ENCODE measurements around the gene MISFA. TPM values are rescaled to one million over a fixed set of nuclear protein-coding genes. Genes with fewer than 3 reads are reported as not detected.

The MISFA gene
- total RNA-seq, 1 experiment from 2014 or later = 3.7 TPM

DNA sequence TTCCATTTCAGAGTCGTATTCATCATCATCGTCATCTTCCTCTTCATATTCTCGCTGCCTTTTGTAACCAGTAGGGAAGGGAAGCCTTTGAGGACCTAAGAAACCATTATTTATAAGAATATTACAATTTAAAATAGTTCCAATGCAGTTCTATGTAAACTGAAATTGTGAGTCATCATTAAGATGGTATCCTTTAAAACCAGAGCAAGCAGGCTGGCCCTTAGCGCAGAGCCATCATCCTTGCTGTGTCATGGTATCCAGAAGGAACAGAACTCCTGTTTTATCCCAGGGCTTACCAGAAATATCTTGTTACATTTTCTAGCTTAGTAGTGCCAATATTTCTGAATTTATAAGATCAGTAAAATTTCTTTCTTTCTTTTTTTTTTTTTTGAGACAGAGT lies 12.8 kb downstream of the MISFA start:
- no peak overlapping the region for H3K23ac ChIP-seq (ENCODE audit: insufficient read length, low read depth, low read length)
- no peaks in the 10 kb centered on the region for H3K27me3 ChIP-seq (ENCODE audit: insufficient read depth, low read length)
- H3K23me2 ChIP-seq (ENCODE audit: insufficient read length, low read depth, low read length, poor library complexity, severe bottlenecking) = no peaks in the 10 kb centered on the region
- no peaks in the 10 kb centered on the region for H3K9me3 Mint-ChIP-seq
- DNase-seq = no peak
- H2BK15ac ChIP-seq (ENCODE audit: low read depth, low read length) = no peak overlapping the region
- no peaks in the 10 kb centered on the region for H4K20me1 ChIP-seq (ENCODE audit: control insufficient read depth, insufficient read depth, insufficient read length)
- no peak overlapping the region for H3K4ac ChIP-seq (ENCODE audit: low read depth, low read length)
- no peak overlapping the region for H3K4me2 ChIP-seq (ENCODE audit: insufficient read depth, insufficient read length, low read length)
- no peak overlapping the region for H2AK5ac ChIP-seq (ENCODE audit: insufficient read length, low read length)
- peaks cover 6 to 40% (median 29%) of the 10 kb centered on the region in 3 experiments; a peak in 6 of 7 replicates for H3K36me3 Mint-ChIP-seq (ENCODE audit: insufficient read depth in 1 of 3, low read depth in 3 of 3)
- H3K18ac ChIP-seq (ENCODE audit: insufficient read length, low read depth, low read length) = no peak overlapping the region
- no peak overlapping the region for H3K9ac ChIP-seq (ENCODE audit: extremely low read depth, insufficient read length, low read length)
- no peak overlapping the region for H2AFZ ChIP-seq (ENCODE audit: low read length)
- no peak overlapping the region for H3K27ac ChIP-seq (ENCODE audit: insufficient read length, low read depth, low read length)
- no peak overlapping the region for H4K5ac ChIP-seq (ENCODE audit: insufficient read length, low read depth, low read length)
- peaks cover 2% of the 10 kb centered on the region in 2 experiments for H3K4me1 Mint-ChIP-seq
- H2BK5ac ChIP-seq (ENCODE audit: insufficient read length, low read length) = no peak overlapping the region
- WGBS (ENCODE audit: extremely low coverage, insufficient read length, low lambda C conversion rate) = no CpG with 5 or more reads among the region's 4 CpGs
- H3K56ac ChIP-seq (ENCODE audit: insufficient read length, low read depth, low read length) = no peak overlapping the region
- H3K4me1 ChIP-seq (ENCODE audit: insufficient read depth, low read length) = no peaks in the 10 kb centered on the region
- no peak overlapping the region for H2BK20ac ChIP-seq (ENCODE audit: low read depth, low read length, poor library complexity, severe bottlenecking)
- H3K27ac Mint-ChIP-seq = no peak overlapping the region
- no peak overlapping the region for H3K14ac ChIP-seq (ENCODE audit: insufficient read depth, low read length)
- no peak for TF ChIP-seq CTCF (conservative IDR thresholded peaks at IDR 0.05)
- H4K8ac ChIP-seq (replicated peaks; ENCODE audit: insufficient read length, low read depth, low read length) = no peak overlapping the region
- H3K79me2 ChIP-seq (ENCODE audit: insufficient read depth, low read length) = no peaks in the 10 kb centered on the region
- H3K79me1 ChIP-seq (ENCODE audit: insufficient read depth, low read depth, low read length, poor library complexity, severe bottlenecking) = no peaks in the 10 kb centered on the region
- H2BK12ac ChIP-seq (ENCODE audit: insufficient read length, low read depth, low read length) = no peak overlapping the region
- H3K4me3 Mint-ChIP-seq = no peak overlapping the region
- no peaks in the 10 kb centered on the region for H3K27me3 Mint-ChIP-seq (ENCODE audit: low read depth)
- H3K9me3 ChIP-seq (ENCODE audit: control insufficient read depth, low read depth, low read length) = no peaks in the 10 kb centered on the region
- no peak overlapping the region for H2BK120ac ChIP-seq (ENCODE audit: low read depth, low read length, poor library complexity, severe bottlenecking)
- no peak overlapping the region for H3T11ph ChIP-seq (ENCODE audit: low read length)
- H4K91ac ChIP-seq (ENCODE audit: insufficient read length, low read depth, low read length) = no peak overlapping the region

Data from H9 (cell line).